ENCODE data around the gene ATP1A3.

ATP1A3 gene

DNA sequence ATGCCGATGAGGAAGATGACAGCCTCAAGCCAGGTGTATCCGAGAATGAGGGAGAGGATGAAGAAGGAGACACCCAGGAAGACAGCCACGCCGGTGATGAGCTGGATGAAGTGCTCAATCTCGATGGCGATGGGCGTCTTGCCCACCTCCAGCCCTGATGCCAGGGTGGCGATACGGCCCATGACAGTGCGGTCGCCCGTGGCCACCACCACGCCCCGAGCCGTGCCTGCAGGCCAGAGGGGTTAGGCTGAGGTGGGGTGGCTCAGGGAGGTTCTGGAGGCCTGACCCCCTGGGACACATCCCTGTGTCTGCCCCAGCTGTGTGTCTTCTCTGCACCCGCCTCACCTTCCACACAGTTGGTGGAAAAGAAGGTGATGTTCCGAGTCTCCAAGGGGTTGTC, 9.1 kb downstream of the ATP1A3 start:
- no peak for DNase-seq

DNA sequence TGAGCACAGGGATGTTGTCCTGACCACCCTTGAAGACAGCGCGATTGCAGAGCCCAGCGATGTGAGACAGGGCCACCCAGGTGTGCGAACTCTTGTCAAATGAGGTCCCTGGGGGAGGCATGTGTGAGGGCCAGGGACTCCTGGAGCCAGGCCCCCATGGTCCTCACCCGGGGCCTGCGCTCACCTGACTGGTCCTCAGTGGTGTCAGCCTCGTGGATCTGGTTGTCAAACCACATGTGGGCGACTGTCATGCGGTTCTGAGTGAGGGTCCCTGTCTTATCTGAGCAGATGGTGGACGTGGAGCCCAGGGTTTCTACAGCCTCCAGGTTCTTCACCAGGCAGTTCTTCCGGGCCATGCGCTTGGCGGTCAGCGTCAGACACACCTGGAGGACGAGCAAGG, 12.3 kb downstream of the ATP1A3 start:
- no peak for DNase-seq

DNA sequence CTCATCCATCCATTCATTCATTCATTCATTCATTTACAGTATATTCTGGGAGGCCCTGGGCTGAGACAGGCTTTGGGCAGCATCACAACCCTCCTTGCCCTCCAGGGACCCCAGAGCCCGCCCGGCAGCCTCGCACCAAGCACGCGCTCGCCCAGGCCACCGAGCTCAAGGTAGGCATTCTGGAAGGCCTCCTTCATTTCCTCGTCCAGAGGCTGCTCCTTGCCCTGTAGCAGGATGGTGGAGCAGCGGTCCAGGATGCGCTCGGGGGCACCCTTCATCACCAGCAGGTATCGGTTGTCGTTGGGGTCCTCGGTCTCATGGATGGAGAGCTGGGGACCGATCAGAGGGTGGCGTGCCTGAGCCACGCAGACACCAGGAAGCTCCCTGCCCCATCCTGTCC, 15.6 kb downstream of the ATP1A3 start:
- DNase-seq, result no peak

DNA sequence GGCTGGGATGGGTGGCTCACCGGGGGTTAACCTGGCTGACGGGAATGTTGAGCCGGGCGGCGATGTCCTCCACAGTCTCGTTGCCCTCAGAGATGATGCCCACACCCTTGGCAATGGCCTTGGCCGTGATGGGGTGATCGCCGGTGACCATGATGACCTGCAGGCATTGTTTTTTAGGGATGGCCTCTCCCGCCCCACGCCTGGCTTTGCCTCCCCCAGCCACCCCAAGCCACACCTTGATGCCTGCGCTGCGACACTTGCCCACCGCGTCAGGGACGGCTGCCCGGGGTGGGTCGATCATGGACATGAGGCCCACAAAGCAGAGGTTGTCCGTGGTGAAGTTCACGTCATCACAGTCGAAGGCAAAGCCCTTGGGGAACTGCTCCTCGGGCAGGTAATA, 16.1 kb downstream of the ATP1A3 start:
- no peak for DNase-seq

DNA sequence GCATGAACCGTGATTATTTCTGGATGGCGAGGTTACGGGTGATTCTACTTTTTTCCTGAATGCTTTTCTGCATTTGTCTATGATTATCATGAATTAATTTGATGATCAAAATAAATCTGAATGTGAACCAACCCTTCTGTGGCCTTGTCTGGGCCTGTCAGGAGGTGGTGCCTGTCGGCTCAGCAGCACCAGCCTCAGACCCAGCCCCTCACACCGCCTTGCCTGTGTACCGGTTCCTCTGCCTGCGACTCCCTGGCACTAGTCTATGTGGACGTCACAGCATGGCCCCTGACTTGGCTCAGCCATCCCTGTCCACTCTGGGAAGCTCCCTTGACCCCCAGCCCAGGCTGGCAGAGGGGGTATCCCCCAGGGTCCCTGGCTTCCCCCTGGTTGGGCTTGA, 19.4 kb downstream of the ATP1A3 start:
- no peak for DNase-seq

DNA sequence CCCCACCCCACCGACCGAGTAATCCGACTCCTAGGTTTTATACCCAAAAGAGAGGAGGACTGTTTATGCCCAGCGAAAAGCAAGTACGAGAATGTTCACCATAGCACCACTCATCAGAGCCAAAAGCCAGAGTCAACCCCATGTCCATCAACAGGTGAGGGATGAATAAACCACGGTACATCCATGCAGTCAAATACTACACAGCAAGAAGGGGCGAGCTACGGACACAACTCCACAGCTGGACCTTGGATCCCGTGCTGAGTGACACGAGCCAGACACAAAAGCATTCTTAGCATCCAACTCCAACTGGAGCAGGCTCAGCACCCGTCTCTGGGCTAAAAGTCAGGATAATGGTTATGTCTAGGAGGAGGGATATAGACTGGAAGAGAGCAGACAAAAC, 22.7 kb downstream of the ATP1A3 start:
- DNase-seq, result no peak

DNA sequence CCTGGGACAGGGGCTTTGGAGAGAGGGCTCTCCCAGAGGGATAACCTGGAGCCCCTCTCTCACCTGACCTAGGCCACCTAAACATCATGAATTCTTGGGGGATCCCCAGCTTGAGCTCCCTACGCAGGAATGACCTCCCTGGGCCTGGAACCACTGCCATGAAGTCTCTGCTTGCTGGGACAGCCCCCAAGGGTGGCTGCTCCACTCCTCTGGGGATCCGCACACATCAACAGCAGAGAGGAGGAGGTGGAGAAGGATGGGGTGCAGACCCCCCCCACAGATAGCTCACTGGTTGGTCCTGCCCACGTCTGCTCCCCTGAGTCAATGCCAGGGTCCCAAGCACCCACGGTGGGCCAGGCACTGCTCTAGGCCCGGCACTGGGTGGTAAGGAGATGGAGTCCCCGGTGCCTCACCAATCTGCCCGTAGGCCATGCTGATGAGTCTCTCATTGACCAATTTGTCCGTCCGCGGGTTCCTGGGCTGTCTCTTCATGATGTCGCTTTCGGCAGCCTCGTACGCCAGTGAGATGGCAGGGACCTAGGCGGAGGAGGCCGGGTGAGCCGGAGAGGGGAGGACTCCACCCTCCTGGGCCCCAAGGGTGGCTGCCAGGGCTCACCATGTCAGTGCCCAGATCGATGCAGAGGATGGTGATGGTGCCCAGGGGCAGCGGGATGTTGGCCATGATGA, 24.1 kb downstream of the ATP1A3 start:
- DNase-seq, result no peak

DNA sequence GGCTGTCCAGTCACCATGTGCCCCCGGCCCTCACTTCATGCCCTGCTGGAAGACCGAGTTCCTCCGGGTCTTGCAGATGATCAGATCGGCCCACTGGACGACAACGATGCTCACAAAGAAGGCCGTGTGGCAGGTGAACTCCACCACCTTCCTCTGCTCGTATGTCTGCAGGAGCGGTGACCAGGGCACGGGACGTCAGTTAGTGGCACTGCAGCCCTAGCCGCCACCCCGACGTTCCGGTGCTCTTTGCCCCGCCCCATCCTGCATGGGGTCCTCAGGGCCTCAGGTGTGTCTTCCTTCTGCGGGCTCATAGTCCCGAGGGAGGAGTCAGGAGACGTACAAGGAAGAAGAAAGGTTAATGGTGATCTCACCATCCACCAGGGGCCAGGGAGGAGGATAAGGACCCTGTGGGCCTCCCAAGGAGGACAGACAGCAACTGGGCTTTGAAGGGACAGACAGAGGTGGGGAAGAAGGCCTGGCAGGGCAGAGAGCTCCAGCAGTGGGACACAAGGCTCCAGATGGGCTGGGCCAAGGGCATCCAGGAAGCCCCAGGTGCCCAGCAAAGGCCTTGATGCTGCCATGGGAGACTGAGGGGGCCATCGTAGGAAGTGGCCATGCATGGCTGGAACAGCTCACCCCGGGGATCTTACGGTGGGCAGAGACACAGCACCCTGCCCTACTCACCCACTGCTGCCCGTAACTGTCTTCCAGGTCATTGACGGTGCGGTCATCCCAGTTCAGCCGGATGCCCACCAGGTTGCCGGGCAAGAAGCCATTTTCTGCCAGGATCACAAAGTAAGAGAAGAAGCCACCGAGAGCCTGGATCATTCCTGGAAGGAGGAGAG, 25.1 kb downstream of the ATP1A3 start:
- no peak for DNase-seq

DNA sequence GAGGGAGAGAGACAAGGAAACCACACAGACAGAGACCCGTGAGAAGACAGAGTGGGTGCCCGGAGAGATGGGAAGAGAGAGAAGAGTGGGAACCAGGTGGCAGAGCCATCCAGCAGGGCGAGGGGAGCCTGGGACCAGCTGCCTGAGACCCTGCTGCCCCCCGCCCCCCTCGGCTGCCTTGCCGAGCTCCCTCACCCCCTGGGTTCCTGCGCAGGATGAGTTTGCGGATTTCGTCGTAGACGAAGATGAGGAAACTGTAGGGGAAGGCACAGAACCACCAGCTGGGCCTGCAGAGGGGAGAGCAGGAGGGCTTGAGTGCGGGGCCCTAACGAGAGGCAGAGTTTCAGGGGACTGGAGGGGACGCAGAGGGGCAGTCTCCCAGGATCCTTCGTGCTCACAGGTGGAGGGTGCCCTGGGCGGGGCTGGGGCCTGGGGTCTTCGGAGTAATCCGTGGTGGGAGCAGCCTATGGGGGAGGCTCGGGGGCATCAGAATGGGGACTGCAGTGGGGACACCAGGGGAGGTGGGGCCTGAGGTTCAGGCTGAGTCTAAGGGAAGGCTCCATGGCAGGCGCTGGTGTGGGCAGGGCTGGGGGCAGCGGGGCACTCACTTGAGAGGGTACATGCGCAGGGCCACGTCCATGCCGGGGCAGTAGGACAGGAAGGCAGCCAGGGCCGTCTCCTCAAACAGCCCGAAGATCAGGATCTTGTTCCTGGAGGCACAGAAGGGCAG, 26.8 kb downstream of the ATP1A3 start:
- DNase-seq, result no peak

DNA sequence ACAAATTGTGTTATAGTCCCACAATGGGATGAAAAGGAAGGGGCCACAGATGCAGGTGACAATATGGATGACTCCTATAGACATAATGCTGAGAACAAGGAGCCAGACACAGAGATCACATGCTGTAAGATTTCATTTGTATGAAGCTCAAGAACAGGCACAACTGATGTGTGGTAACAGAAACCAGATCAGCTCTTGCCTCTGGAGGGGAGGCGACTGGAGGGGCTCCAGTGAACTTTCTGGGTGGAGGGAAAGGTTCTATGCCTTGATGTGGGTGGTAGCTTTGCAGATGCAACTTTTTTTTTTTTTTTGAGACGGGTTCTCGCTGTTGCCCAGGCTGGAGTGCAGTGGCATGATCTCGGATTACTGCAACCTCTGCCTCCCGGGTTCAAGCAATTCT, 28.9 kb downstream of the ATP1A3 start:
- DNase-seq, result no peak

DNA sequence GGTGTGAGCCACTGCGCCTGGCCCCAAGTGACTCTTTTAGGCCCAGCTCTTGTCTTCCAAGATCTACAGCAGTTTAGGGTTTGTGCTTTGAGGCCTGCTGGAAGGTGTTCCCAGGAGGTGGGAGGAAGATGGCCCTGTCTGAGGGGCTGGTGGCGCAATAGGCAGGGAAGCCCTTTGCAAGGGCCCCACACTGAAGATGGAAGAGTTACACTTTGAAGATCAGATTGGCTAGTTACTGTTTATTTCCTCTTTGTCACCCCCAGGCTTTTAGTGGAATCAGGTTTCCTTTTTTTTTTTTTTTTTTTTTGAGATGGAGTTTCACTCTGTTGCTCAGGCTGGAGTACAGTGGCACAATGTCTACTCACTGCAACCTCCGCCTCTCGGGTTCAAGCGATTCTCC, 33.1 kb downstream of the ATP1A3 start:
- no peak for DNase-seq

DNA sequence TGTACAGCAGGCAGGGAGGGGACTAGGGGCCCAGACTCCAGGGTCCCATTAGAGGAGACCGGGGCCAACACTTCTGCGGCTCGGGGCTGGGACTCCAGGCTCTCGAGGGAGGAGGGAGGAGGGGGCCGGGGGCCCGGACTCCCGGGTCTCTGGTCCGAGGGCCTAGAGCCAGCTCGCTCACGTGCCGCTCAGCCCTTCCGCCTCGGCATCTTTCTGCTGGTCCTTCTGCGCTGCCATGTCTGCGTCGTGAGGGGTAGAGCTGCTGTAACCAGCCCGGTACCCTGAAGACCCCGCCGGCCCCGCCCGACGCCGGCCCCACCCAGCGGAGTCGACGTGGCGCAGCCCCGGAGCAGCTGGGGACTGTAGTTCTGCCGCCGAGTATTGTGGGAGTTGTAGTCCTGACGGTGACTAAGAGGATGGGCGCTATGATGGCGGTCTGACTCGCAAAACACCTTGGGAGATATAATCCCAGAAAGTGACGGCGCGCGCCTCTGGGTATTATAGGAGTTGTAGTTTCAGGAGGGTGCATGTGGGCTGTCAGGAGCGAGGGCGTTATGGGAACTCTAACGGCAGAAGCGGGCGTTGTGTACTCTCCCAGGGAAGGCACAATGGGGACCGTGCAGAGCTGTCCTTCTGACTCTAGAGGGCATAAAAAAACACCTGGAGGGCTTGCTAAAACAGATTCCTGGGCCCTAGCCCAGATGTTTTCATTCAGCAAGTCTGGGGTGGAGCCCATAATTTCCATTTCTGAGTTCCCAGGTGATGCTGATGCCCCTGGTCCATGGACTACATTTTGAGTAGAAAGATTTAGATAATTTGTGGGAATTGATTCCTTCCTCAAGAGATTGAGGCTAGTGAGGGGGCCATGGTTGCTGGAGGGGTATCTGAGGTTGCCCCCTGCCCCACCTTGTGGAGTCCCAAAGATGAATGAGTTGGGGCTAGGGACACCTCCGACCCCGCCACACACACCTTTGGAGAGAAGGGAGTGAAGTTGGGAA, 34.7 kb downstream of the ATP1A3 start, which contains the start of gene RABAC1:
Gene RABAC1, minus strand, starts transcription at position 266 of the 998 bp plus-strand sequence. Its CDS starts 29 bp downstream, at position 237.
- DNase-seq, result peak; percentile 86

DNA sequence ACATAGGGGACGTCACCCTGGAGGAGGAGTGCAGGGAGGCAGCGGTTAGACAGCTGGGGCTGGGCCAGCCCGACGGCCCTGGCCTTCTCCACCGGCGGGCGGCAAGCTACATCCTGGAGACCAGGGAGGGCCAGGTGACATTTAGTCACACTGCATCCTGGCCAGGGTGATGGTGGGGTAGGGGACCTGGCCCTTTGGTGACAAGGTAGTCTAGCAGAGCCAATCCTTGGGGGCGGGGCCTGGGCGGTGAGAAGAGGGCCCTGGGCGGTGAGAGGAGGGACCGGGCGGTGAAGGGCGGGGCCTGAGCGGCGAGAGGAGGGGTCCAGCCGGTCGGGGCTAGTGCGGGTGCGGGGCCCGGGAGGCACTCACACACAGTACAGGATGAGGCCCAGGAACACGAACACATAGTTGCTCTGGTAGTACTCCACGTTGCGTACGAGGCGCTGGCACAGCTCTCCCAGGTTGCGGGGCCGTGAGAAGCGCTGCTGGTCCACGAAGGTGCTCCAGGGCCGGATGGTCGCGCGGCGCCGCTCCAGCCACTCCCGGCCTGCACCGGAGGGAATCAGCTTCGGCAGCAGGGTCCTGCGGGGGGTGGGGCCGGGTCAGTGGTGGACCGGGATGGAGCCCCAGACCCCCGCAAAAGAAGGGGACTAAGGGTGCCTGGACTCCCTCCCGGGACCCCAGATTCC, 35.5 kb downstream of the ATP1A3 start:
- no peak for DNase-seq

DNA sequence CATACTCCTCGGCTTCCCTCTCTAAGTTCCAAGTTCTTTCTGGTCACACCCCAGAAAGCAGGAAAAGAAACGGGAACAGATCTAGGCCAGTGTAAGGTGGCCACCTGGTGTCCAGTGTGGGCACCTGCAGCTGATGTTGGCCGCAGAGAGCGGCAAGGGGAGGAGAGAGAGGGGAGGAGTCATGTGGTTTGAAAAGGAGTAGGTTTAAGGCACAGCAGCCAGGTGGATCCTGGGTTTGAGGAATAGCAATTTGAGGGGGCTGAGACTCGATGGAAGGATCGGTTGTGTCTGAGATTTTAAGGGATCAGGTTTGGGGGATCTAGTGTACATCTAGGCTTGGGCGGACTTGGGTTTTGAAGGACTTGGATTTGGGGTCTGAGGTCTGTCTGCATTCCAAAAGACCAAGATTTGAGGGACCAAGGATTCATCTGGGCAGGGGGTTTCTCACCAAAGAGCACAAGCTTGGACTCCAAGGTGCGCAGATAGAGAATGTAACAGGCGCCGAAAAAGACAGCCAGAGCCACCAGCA, 36.1 kb downstream of the ATP1A3 start:
- DNase-seq, result peak; percentile 64

DNA sequence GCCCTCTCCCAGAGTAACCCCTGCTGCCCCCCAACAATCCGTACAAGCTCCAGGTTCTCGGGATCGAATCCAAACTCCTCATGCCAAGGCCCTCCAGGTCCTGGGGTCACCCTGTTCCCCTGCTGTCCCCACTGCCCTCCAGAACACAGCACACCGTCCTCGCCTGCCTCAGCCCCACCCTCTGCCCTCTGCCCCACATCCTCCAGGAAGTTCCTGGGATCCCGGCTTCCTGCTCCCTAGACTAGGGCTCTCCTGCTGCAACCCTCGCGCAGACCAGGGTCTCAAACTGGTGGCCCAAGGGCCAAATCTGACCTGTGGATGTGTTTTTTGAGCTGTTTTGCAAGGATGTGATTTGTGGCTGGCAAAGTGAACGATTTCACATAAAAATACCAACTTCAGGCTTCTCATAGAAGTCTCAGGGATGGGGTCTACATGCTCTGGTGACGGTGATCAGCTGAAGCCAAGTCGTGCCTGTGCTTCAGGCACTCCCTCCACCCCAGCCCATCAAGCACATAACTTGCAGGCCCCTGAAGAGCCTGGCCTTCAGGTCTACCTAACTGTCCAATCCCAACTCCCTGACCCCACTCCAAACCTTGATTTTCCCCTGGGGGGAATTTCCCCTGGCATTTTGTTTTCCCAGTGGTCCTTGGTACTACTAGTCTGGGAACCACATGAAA, 36.7 kb downstream of the ATP1A3 start:
- DNase-seq, result no peak

DNA sequence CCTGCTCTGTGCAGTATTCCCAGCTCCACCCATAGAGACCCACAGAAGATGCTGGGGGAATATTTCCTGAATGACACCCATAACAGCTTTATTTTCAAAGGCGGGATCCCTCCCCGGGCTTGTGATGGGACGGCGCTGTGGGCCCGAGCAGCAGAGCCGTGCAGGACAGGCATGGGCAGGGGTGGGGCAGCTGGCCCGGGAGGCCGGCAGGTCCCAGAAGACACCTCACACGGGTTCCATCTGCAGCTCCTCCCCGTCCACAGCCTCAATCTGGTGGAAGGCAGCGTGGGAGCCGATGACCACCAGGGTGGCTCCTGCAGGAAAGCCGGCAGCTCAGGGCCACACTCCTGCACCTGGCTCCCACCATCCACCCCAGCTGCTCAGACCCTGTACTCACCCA, 37.4 kb downstream of the ATP1A3 start:
- no peak for DNase-seq

DNA sequence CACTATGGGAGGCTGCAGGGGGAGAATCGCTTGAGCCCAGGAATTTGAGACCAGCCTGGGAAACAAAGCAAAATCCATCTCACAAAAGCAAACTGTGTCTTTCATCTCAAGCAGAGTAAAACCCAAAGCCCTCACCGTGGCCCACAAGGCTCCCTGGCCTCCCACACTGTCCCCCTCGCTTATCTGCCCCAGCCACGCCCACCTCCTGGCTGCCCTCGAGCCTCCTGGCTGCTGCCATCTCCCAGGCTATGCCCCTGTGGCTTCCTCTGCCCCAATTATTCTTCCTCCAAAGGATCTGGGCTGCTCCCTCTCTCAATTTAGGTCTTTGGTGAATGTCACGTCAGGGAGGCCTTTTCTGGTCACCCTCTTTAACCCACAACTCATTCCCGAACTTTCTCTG, 38.5 kb downstream of the ATP1A3 start:
- DNase-seq, result no peak

DNA sequence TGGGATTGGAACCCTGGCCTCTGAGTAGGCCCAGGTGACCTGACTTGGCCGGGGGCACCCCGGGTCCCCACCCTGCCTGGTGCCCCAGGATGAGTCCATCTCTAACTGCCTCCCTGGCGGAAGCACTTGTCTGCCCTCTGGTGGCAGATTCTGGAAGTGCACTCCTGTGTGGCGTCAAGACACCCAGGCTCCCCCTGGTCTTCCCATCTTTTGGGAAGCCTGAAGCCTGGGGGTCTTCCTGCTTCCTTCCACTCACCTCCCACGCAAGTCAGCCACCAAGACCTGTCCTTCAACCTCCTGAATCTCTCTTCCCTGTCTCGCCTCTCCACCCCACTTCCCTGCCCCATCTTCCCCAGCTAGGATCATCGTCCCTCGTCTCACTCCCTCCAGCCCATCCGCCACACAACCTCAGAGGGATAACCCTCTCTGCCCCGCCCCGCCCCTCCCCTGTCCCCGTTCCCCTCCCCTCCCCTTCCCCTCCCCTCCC, 42.3 kb downstream of the ATP1A3 start:
- DNase-seq, result peak; percentile 20

DNA sequence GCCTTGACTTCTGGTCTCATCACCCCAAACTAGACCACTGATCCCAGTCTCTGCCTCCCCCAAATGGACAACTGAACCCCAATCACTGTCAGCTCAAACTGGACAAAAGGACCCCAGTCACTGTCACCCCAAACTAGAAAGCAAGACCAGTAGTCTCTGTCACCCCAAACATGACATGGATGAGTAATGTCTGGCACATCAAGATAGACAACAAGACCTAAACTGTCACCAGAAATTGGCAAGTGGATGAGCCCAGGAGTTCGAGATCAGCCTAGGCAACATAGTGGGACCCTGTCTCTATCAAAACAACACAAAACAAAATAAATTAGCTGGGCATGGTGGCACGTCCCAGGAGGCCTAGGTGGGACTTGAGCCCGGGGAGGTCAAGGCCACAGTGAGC, 46.9 kb downstream of the ATP1A3 start:
- DNase-seq, result no peak

DNA sequence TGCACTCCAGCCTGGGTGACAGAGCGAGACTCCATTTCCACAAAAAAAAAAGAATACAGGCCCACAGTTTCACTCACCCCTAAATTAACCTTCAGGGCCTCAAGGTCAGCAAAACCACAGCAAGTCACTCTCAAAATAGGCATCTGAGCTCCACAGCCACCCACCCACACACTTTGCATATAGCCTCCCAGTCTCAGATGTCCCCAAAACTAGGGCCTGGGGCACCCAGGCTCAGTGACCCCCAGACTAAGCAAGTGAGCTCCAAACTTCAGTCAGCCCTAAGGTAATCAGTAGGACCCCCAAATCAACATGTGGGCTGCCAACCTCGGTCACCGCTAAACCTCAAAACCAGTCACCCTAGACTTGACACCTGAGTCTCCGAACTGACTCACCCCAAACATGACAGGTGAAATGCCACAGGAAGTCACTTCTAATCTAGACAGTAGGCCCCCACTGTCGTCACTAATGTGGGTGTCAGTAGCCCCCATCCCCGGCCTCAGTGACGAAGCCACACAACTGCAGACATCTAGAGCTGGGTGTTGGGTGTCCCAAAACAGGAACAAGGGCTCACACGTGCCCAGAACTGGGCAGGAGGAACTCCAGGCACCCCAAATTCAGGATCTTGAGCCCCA, 48.8 kb downstream of the ATP1A3 start:
- no peak for DNase-seq

All from SHP77 treated with DMSO at 0.1 percent for 48 hours (cell line).